Measurements from ENCODE around the gene FASTK.

Gene FASTK

GRCh38 chr7:151081170-151082101 lies 827 bp upstream of the FASTK start:
- DNase-seq (ENCODE audit: low read depth) = no peak
- peak overlapping the region; percentile 83 for H3K4me3 ChIP-seq (ENCODE audit: low read depth, low read length)
- TF ChIP-seq, protein P1, sequence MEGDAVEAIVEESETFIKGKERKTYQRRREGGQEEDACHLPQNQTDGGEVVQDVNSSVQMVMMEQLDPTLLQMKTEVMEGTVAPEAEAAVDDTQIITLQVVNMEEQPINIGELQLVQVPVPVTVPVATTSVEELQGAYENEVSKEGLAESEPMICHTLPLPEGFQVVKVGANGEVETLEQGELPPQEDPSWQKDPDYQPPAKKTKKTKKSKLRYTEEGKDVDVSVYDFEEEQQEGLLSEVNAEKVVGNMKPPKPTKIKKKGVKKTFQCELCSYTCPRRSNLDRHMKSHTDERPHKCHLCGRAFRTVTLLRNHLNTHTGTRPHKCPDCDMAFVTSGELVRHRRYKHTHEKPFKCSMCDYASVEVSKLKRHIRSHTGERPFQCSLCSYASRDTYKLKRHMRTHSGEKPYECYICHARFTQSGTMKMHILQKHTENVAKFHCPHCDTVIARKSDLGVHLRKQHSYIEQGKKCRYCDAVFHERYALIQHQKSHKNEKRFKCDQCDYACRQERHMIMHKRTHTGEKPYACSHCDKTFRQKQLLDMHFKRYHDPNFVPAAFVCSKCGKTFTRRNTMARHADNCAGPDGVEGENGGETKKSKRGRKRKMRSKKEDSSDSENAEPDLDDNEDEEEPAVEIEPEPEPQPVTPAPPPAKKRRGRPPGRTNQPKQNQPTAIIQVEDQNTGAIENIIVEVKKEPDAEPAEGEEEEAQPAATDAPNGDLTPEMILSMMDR (IDR thresholded peaks at IDR 0.05; ENCODE audit: control insufficient read depth, extremely low read depth, insufficient read depth) = no peak

- TF ChIP-seq, protein P1 (IDR thresholded peaks at IDR 0.05; ENCODE audit: control insufficient read depth, extremely low read depth, insufficient read depth) = no peak
- DNase-seq (ENCODE audit: low read depth) = no peak
- H3K4me3 ChIP-seq (ENCODE audit: low read depth, low read length) = peak overlapping the region; percentile 83
These were observed 515 bp downstream of the FASTK start for GRCh38 chr7:151080067-151080521.

DNA sequence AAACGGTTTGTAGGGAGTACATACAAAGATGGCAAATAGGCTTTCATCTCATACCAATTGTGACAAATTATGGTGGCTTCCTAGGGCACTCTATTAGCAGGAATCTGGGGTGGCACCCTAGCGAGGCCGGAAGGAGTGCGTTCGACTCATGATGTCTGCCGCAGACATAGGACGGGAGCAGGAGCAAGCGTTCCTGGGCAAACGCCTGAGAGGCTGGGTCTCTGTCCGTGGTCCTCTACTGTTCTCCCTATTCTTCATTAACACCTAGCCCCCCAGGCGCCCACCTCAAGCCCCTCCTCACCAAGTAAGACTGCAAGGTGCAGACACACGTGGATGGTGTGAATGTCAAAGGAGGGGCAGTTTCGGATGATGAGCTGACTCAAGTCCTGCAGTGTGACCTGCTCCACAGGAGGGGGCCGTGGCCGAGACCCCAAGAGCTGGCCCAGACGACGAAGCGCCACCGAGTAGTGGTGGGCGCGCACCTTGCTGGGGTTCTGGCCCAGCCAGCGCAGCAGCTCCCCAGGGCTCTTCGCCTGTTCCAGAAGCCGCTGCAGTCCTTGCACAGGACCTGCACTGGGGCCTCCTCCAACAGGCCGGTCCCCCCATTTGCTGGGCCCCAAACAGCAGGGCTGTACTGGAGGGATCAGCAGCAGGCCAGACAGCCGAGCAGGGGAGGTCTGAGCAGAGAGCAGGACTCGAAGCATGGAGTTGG lies 1.3 kb downstream of the FASTK start:
- TF ChIP-seq, protein P1 (IDR thresholded peaks at IDR 0.05; ENCODE audit: control insufficient read depth, extremely low read depth, insufficient read depth) = no peak
- DNase-seq (ENCODE audit: low read depth) = no peak
- H3K4me3 ChIP-seq (ENCODE audit: low read depth, low read length) = peak overlapping the region; percentile 83

DNA sequence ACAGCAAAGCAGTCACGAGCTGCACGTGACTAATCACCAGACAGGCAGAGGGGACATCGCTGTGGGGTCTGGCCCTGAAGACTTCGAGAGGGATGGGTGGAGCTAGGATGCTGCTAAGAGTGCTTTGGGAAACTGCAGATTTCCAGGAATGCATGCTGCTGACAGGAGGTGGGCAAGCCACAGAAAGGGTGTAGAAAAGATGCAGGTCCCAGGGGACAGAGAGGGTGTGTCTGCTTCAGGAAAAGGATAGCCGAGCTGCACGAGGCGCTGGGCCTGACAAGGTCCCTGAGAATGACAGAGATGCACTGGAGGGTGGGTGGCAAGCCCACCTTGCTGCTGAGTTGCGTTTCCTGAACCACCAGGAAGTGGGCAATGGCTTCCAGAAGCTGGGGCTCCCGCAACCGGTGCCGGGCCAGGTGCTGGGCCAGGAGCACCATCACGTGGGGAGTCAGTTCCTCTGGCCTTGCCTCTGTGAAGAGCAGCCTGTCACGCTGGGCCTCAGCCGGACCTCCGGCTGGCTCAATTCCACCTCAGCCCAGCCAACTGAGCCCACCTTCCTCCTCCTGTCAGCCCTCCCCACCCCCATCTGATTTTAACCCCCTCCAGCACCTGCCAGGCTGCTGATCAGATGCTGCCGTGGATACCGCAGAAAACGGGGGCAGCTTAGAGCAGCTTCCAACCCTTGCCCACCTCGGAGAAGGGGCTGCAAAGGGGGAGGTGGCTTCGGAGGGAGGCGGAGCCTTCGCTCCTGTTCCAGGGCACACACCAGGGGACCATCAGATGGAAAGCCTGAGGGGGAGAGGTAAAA lies 2.2 kb downstream of the FASTK start:
- no peak for DNase-seq (ENCODE audit: low read depth)
- H3K4me3 ChIP-seq (ENCODE audit: low read depth, low read length) = no peak overlapping the region
- TF ChIP-seq, protein P1 (IDR thresholded peaks at IDR 0.05; ENCODE audit: control insufficient read depth, extremely low read depth, insufficient read depth) = no peak

DNA sequence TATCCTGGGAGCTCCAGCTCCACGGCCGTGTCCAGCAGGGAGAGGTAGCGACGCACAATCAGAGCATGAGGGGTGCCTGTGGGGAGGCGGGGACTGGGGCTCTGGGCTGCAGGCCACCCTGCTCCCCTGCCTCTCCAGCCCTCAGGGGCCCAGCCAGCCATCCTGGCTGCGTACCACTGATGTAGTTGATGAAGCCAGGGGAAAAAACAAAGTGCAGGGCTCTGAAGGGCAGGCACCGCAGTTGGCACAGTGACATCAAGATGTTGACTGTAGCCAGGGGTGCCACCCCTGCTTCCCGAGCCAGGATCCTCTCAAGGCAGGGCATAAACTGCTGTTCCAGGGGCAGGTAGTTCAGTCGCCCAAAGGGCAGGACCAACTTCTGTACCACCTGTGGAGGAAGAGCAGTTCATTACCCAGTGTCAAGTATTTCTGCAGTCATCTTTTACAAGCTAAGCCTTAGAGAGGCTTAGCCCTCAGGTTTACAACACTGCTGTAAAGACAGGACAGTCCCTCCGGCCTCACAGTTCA lies 2.8 kb downstream of the FASTK start:
- TF ChIP-seq, protein P1 (IDR thresholded peaks at IDR 0.05; ENCODE audit: control insufficient read depth, extremely low read depth, insufficient read depth) = no peak
- H3K4me3 ChIP-seq (ENCODE audit: low read depth, low read length) = no peak overlapping the region
- DNase-seq (ENCODE audit: low read depth) = no peak
